HEK293T (cell line): ENCODE measurements around the gene ZNF627.

Experiments used
- CTCF ChIA-PET: fragments of 350-600 bp; formaldehyde crosslinking; extraction: SDS; loops from one replicate; lab custom pipeline; 2021; ENCODE audit warnings: antibody characterized with exemption, inconsistent platforms; lab: Yijun Ruan, JAX
- POLR2A ChIA-PET: fragments of 350-600 bp; formaldehyde crosslinking; extraction: SDS; loops from one replicate; lab custom pipeline; 2020; ENCODE audit warnings: antibody characterized with exemption, inconsistent platforms; lab: Yijun Ruan, JAX
- DNase-seq: peaks from one replicate; pipeline ENCODE4 v3.0.0; 2012; ENCODE audit warnings: mixed read lengths; ENCODE audit errors: extremely low spot score
- ARNT ChIP-seq: fragments of 450-650 bp; IDR thresholded peaks from 2 replicates; pipeline ENCODE4 v1.6.1; 2017; ENCODE audit warnings: mild to moderate bottlenecking
- BHLHE40 ChIP-seq: fragments of 450-650 bp; IDR thresholded peaks from 2 replicates; pipeline ENCODE4 v1.6.1; 2016; ENCODE audit warnings: mild to moderate bottlenecking, moderate library complexity, borderline replicate concordance
- CTBP1 ChIP-seq: fragments of 450-650 bp; IDR thresholded peaks from 2 replicates; pipeline ENCODE4 v1.6.1; 2016; ENCODE audit warnings: borderline replicate concordance
- ELF4 ChIP-seq: fragments of 450-650 bp; IDR thresholded peaks from 2 replicates; pipeline ENCODE4 v1.6.1; 2017; ENCODE audit warnings: antibody characterized with exemption
- FOXA1 ChIP-seq: fragments of 450-650 bp; IDR thresholded peaks from 2 replicates; pipeline ENCODE4 v1.6.1; 2016; ENCODE audit warnings: mild to moderate bottlenecking
- FOXK2 ChIP-seq: fragments of 450-650 bp; IDR thresholded peaks from 2 replicates; pipeline ENCODE4 v1.6.1; 2016; ENCODE audit warnings: mild to moderate bottlenecking
- FOXM1 ChIP-seq: fragments of 450-650 bp; IDR thresholded peaks from 2 replicates; pipeline ENCODE4 v1.6.1; 2017; ENCODE audit warnings: mild to moderate bottlenecking, borderline replicate concordance
- HDGF ChIP-seq: fragments of 450-650 bp; IDR thresholded peaks from 2 replicates; pipeline ENCODE4 v1.6.1; 2017; ENCODE audit warnings: antibody characterized with exemption, borderline replicate concordance
- L3MBTL2 ChIP-seq: fragments of 450-650 bp; conservative IDR thresholded peaks from 2 replicates; pipeline ENCODE4 v1.6.1; 2016; ENCODE audit warnings: mild to moderate bottlenecking
- LEF1 ChIP-seq: fragments of 450-650 bp; IDR thresholded peaks from 2 replicates; pipeline ENCODE4 v1.6.1; 2017; ENCODE audit warnings: mild to moderate bottlenecking, borderline replicate concordance
- NFRKB ChIP-seq: fragments of 450-650 bp; IDR thresholded peaks from 2 replicates; pipeline ENCODE4 v1.6.1; 2016; ENCODE audit warnings: mild to moderate bottlenecking, moderate library complexity
- PKNOX1 ChIP-seq: fragments of 450-650 bp; IDR thresholded peaks from 2 replicates; pipeline ENCODE4 v1.6.1; 2016
- SP1 ChIP-seq: fragments of 450-650 bp; IDR thresholded peaks from 2 replicates; pipeline ENCODE4 v1.6.1; 2017
- SUZ12 ChIP-seq: fragments of 450-650 bp; IDR thresholded peaks from 2 replicates; pipeline ENCODE4 v1.6.1; 2016; ENCODE audit warnings: mild to moderate bottlenecking
- TARDBP ChIP-seq: fragments of 450-650 bp; IDR thresholded peaks from 2 replicates; pipeline ENCODE4 v1.6.1; 2016
- ZNF384 ChIP-seq: fragments of 450-650 bp; IDR thresholded peaks from 2 replicates; pipeline ENCODE4 v1.6.1; 2016

The ZNF627 gene

GRCh38 chr19:11576227-11576626, 21.1 kb upstream of the ZNF627 start:
- DNase-seq: no peak
- TF ChIP-seq HDGF (no peak), SUZ12 (no peak), SP1 (no peak), ZNF384 (no peak), LEF1 (no peak), FOXM1 (no peak), ELF4 (no peak), PKNOX1 (no peak), TARDBP (no peak), CTBP1 (no peak), NFRKB (no peak), FOXA1 (no peak), ARNT (no peak), L3MBTL2 (no peak)
- ChIA-PET CTCF (no interaction called here), POLR2A (interaction anchor here (1.2 kb wide), 1 partner anchor 17 kb away, joined by 5 read pairs; the partner anchor contains the start of gene ELOF1)

- DNase-seq: no peak
- CTCF ChIA-PET: no interaction called here
- POLR2A ChIA-PET: interaction anchor here (2.4 kb wide), 1 partner anchor 19 kb away, joined by 10 read pairs; the partner anchor contains the start of gene ELOF1
- TF ChIP-seq CTBP1: no peak
- no peak for TF ChIP-seq TARDBP
- TF ChIP-seq BHLHE40: no peak
- no peak for TF ChIP-seq SP1
- TF ChIP-seq HDGF: no peak
- no peak for TF ChIP-seq FOXA1
- no peak for TF ChIP-seq SUZ12
- no peak for TF ChIP-seq ARNT
- no peak for TF ChIP-seq LEF1
- no peak for TF ChIP-seq NFRKB
- no peak for TF ChIP-seq ZNF384
- TF ChIP-seq FOXM1: no peak
Observed at GRCh38 chr19:11577451-11578257, 19.6 kb upstream of the ZNF627 start, which contains the start of gene ACP5. Gene ACP5 (minus strand): TSS chr19:11577645. CDS start chr19:11577317, 328 bp downstream.

- CTCF ChIA-PET: no interaction called here
- TF ChIP-seq ELF4 (no peak), LEF1 (no peak), SP1 (no peak)
- DNase-seq: no peak
- POLR2A ChIA-PET: interaction anchor here (2.4 kb wide), 1 partner anchor 20 kb away, joined by 10 read pairs; the partner anchor contains the start of gene ELOF1
Observed at GRCh38 chr19:11578258-11579142, 18.8 kb upstream of the ZNF627 start.

GRCh38 chr19:11580116-11580515, 17.2 kb upstream of the ZNF627 start:
- no peak for DNase-seq
- POLR2A ChIA-PET: interaction anchor here (1.7 kb wide), 1 partner anchor 22 kb away, joined by 6 read pairs; the partner anchor contains the start of gene ELOF1
- CTCF ChIA-PET: no interaction called here
- TF ChIP-seq HDGF (no peak), FOXK2 (no peak), TARDBP (no peak), LEF1 (no peak), ARNT (no peak), SP1 (no peak), FOXA1 (no peak)

GRCh38 chr19:11581740-11582139, 15.5 kb upstream of the ZNF627 start:
- POLR2A ChIA-PET: no interaction called here
- no peak for DNase-seq
- CTCF ChIA-PET: no interaction called here
- TF ChIP-seq BHLHE40: no peak
- TF ChIP-seq ZNF384: no peak
- TF ChIP-seq CTBP1: no peak
- no peak for TF ChIP-seq ARNT
- TF ChIP-seq L3MBTL2: no peak
- TF ChIP-seq FOXM1: no peak
- no peak for TF ChIP-seq PKNOX1
- TF ChIP-seq ELF4: no peak
- TF ChIP-seq LEF1: no peak
- TF ChIP-seq TARDBP: no peak
- TF ChIP-seq HDGF: no peak
- no peak for TF ChIP-seq FOXA1
- no peak for TF ChIP-seq FOXK2
- TF ChIP-seq SUZ12: no peak
- no peak for TF ChIP-seq SP1
- TF ChIP-seq NFRKB: no peak

GRCh38 chr19:11586331-11586730, 11.0 kb upstream of the ZNF627 start:
- DNase-seq: no peak
- TF ChIP-seq FOXM1 (no peak), PKNOX1 (no peak), HDGF (no peak), ELF4 (no peak), SP1 (no peak), CTBP1 (no peak)
- ChIA-PET CTCF (no interaction called here), POLR2A (no interaction called here)
